Left lung (tissue), 10 donors: ENCODE results near the gene KITLG. TPM values are rescaled to one million over a fixed set of nuclear protein-coding genes. Genes with fewer than 3 reads are reported as not detected.

Experiments used
- ATAC-seq: fragments of 200-7000 bp; cut with Tn5 transposase; one replicate; pipeline ENCODE4 v1.9.1; 2020; ENCODE audit warnings: moderate library complexity
- DNase-seq, 4 donors: peaks; one replicate each; pipeline ENCODE4 v3.0.0-alpha.2; 2013 to 2020
- H3K27ac ChIP-seq, 2 donors: fragments of 200-600 bp; sonication (generic) in 1 of 2; one replicate each; pipeline versions ENCODE4 v1.5.0 to v1.8.0; 2020 to 2021
- H3K27me3 ChIP-seq, 2 donors: fragments of 200-600 bp; sonication (generic) in 1 of 2; one replicate each; pipeline versions ENCODE4 v1.5.0 to v1.8.0; 2020 to 2021
- H3K36me3 ChIP-seq, 2 donors: fragments of 200-600 bp; sonication (generic) in 1 of 2; one replicate each; pipeline versions ENCODE4 v1.5.0 to v1.8.0; 2020 to 2021
- H3K4me1 ChIP-seq, 2 donors: fragments of 200-600 bp; one replicate each; pipeline ENCODE4 v1.8.0; 2021
- H3K4me3 ChIP-seq, 2 donors: fragments of 200-600 bp; sonication (generic) in 1 of 2; one replicate each; pipeline versions ENCODE4 v1.5.0 to v1.8.0; 2020 to 2021; ENCODE audit warnings: mild to moderate bottlenecking in 1 of 2
- H3K9me3 ChIP-seq, 2 donors: fragments of 200-600 bp; sonication (generic) in 1 of 2; one replicate each; pipeline versions ENCODE4 v1.5.0 to v1.8.0; 2020 to 2021
- CTCF ChIP-seq, 2 donors: fragments of 200-600 bp; sonication (generic) in 1 of 2; IDR thresholded peaks; one replicate each; pipeline versions ENCODE4 v1.5.0 to v1.8.0; 2021; ENCODE audit warnings: antibody characterized with exemption in 2 of 2
- intact Hi-C, 2 donors: fragments of 100-400 bp; cut with DNase I; formaldehyde crosslinking; loops; one replicate each; pipeline versions ENCODE4 v1.11.2 to v1.14.2; 2022
- polyA plus RNA-seq, 6 donors: library from polyadenylated mRNA; unstranded; fragments of 120-200 nt; gene quantifications; one replicate each; pipeline ENCODE4 v1.2.1, GENCODE V29; 2013; ENCODE audit not compliant: insufficient read length in 6 of 6
- total RNA-seq, 2 donors: library from RNA; stranded (reverse); fragmentation: NEBNext Ultra II Directional; extraction: Animal tissue kit (Norgen Biotek cat#: 25700); gene quantifications; one replicate each; pipeline ENCODE4 v1.2.1, GENCODE V29; 2021
- donor health status: DM: no; HTN: yes; CAD: no.
- donor health status: DM: no; HTN: no; CAD: no.

The KITLG gene
- total and polyA plus RNA-seq, 8 donors, result 35.6 to 69.1 (median 40.3) TPM

GRCh38 chr12:88573583-88573982 lies 6.7 kb downstream of the KITLG start:
- Histone ChIP-seq H3K4me1 (peaks cover 30 to 37% of the 10 kb centered on the region in 2 donors), H3K9me3 (no peaks in the 10 kb centered on the region), H3K27ac (no peak overlapping the region), H3K4me3 (no peak overlapping the region), H3K36me3 (no peaks in the 10 kb centered on the region), H3K27me3 (peaks cover 0 to 3% of the 10 kb centered on the region in 2 donors)
- no peak for TF ChIP-seq CTCF (IDR thresholded peaks at IDR 0.05)
- ATAC-seq, result no peak
- intact Hi-C loops, result no loop called here
- no peak for DNase-seq

GRCh38 chr12:88572781-88573549 lies 7.3 kb downstream of the KITLG start:
- peak overlapping the region in 1 of 2 donors; percentile 24 for H3K27ac ChIP-seq
- H3K4me1 ChIP-seq, result peaks cover 30 to 39% of the 10 kb centered on the region in 2 donors
- DNase-seq, result no peak
- intact Hi-C loops, result no loop called here
- H3K9me3 ChIP-seq, result no peaks in the 10 kb centered on the region
- no peaks in the 10 kb centered on the region for H3K27me3 ChIP-seq
- ATAC-seq, result no peak
- no peak for TF ChIP-seq CTCF (IDR thresholded peaks at IDR 0.05)
- H3K4me3 ChIP-seq, result no peak overlapping the region
- no peaks in the 10 kb centered on the region for H3K36me3 ChIP-seq

GRCh38 chr12:88571543-88571942 lies 8.7 kb downstream of the KITLG start:
- no peak for TF ChIP-seq CTCF (IDR thresholded peaks at IDR 0.05)
- Histone ChIP-seq H3K9me3 (no peaks in the 10 kb centered on the region), H3K27me3 (no peaks in the 10 kb centered on the region), H3K36me3 (no peaks in the 10 kb centered on the region), H3K4me3 (no peak overlapping the region), H3K27ac (no peak overlapping the region), H3K4me1 (peaks cover 36 to 52% of the 10 kb centered on the region in 2 donors)
- no peak for DNase-seq
- intact Hi-C loops, result no loop called here
- peak; percentile 39 for ATAC-seq

- H3K27ac ChIP-seq, result peak overlapping the region in 1 of 2 donors; percentile 9
- DNase-seq (no peak), ATAC-seq (peak; percentile 20)
- H3K4me3 ChIP-seq, result no peak overlapping the region
- no peak for TF ChIP-seq CTCF (IDR thresholded peaks at IDR 0.05)
- no peaks in the 10 kb centered on the region for H3K36me3 ChIP-seq
- intact Hi-C loops, result no loop called here
- H3K9me3 ChIP-seq, result no peaks in the 10 kb centered on the region
- peaks cover 36 to 41% of the 10 kb centered on the region in 2 donors for H3K4me1 ChIP-seq
- H3K27me3 ChIP-seq, result no peaks in the 10 kb centered on the region
Measured at GRCh38 chr12:88570103-88570502, 10.2 kb downstream of the KITLG start.

GRCh38 chr12:88566430-88566829 lies 13.8 kb downstream of the KITLG start:
- no peak for TF ChIP-seq CTCF (IDR thresholded peaks at IDR 0.05)

More at GRCh38 chr12:88566430-88566829, 13.8 kb downstream of the KITLG start:
- Histone ChIP-seq H3K27me3 (no peaks in the 10 kb centered on the region), H3K4me3 (no peak overlapping the region), H3K36me3 (no peaks in the 10 kb centered on the region), H3K4me1 (peaks cover 9 to 30% of the 10 kb centered on the region in 2 donors), H3K27ac (peak overlapping the region in 1 of 2 donors; percentile 4), H3K9me3 (no peaks in the 10 kb centered on the region)
- DNase-seq (no peak), ATAC-seq (peak; percentile 89)
- intact Hi-C loops, result no loop called here
